Umbilical cord (tissue), 2 donors: ENCODE measurements around the gene PRUNE2. TPM values are rescaled to one million over a fixed set of nuclear protein-coding genes. Genes with fewer than 3 reads are reported as not detected.
A peak's percentile ranks its signal among the peaks of the same experiment; 100 is the strongest.

ENCODE experiments used
- DNase-seq: peaks from one replicate; pipeline ENCODE4 v3.0.0-alpha.2; 2015; ENCODE audit warnings: low spot score
- total RNA-seq: library from RNA; depleted of rRNA; stranded (reverse); fragments of >200 nt; gene quantifications from one replicate; pipeline ENCODE4 v1.2.3, GENCODE V29; 2014; ENCODE audit warnings: low replicate concordance; ENCODE audit not compliant: insufficient read depth

PRUNE2 gene
- total RNA-seq, 1 donor from 2014 or later = 12.3 TPM

- DNase-seq = no peak
These were observed 243.2 kb downstream of the PRUNE2 start for GRCh38 chr9:76662476-76663281.

GRCh38 chr9:76658510-76659231 is 247.2 kb downstream of the PRUNE2 start:
- DNase-seq = peak; percentile 71

DNA sequence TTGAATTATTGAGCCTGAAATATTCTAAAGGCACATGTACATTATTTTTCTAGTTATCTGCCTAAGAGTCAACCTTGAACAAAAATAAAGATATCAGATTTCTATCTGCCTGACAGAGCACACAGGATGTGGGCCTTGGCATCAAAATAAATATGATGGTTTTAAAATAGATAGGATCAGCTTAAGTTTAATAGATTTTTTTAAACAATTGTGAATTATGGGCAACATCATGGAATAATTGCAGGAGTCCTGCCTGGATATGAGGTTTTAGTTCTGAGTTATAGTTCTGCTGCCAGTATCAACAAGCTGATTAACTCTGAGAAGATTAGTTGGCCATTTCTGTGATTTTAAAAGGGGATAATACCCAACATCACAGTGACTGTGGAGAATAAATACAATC is 248.6 kb downstream of the PRUNE2 start:
- no peak for DNase-seq

DNA sequence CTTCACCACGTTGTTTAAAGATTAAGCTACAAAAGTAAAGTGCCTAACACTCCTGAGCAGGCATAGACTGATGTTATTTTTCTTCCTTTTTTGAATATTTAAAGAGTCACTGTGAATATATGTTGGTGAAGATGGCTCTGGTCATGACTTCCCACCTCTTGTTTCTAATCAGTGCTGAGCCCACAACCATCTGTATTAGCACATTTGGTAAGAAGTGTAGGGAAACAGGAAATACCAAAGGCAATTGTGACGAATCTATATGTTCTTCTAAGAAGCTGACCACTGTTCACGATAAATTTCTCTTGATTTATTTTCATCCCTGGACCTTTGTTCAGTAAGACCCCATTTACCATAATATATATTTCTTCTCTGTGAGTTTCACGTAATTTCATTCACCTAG is 249.9 kb downstream of the PRUNE2 start:
- DNase-seq = no peak

GRCh38 chr9:76655121-76655541 is 250.8 kb downstream of the PRUNE2 start:
- DNase-seq = no peak

DNA sequence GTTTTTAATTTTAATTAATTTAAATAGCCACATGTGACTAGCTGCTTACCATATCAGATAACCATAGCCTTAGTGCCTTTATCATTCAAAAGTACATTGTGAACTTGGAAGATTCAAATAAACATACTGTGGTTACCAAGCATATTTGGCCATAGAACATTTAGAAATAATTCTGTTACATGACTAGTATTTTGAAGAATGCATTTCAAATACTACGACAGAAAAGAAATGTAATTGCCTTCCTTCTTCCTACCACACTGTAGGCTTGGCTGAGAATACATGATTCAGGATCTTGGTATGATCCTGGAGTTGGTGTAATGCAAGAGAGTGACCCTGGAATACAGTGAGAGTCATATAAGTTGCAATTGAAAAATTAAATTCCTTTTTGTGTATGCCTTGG is 251.3 kb downstream of the PRUNE2 start:
- peak; percentile 49 for DNase-seq

DNA sequence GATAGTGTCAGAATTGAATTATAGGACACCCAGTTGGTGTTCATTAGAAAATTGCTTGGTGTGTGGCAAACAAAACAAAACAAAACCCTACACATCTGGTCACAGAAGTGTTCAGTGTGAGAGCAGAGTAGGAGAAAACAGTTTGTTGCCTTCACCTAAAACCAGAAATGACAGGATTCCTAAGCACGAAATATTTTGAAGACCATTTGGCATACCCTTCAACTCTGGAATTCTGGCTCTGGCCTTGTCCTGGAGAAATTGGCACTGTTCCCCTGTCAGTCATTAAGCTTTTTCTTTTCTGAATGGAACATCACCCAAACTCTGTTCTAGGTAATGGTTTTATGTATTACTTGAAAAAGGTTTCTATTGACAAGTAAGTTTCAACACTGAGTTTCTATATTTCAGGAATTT is 251.9 kb downstream of the PRUNE2 start:
- DNase-seq = no peak

GRCh38 chr9:76652894-76653293 is 253.0 kb downstream of the PRUNE2 start:
- no peak for DNase-seq

DNA sequence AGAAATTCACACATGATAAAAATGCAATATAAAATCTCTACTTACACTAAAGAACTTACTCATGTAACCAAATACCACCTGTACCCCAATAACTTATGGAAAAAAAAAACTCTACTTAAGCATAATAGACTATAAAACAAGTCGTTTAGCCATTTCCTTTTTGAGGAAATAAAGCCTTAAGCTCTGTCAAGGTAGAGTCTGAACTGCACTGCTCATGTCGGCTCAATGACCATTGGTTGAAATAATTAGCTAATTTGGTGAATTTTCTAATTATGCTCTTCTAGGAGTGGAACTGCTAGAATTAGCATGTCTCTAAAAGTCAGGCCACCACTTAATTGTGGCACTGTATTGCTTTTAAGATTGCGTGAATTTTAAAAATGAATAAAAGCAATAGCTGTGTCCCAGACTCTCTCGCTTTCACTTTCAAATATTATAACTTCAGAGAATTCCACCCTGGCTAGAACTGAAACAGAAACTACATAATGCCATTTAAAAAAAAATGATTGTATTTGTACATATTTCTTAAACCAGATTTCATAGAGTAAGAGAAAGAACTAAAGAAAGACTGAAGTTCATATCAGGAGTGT is 254.7 kb downstream of the PRUNE2 start:
- no peak for DNase-seq

DNA sequence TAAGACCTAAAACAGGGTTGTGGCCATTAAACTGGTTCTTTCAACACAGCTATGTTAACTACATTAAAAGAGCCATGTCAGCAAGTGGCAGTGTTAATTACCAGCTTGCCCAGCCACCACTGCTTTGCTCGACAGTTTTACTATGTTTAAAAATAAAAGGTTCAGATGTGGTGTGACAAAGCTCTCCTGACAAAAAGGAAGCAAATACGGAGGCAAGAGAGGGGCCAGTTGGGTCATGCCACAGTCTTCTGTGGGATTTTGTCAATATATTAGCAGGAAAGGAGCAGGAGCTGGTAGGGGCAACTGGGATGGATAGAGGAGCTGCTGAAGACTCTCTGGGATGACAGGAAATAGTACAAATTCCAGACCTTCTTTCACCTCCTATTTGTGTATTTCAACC is 255.2 kb downstream of the PRUNE2 start:
- no peak for DNase-seq

DNA sequence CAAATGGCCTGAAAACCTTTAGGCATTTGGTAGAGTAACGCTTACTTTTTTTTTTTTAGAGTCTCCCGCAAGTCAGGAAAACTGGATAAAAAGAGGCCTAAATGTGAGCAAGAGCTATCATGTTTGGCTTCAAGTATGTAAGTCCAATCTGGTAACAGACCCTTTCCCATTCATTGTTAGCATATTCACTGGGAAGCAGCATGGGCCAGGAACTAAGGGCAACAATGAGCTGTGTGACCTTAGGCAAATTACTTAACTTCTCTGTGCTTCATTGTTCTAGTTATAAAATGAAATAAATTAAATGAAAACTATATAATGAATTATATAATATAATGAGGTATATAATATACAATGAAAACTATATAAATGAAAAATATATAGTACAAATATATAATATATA is 256.0 kb downstream of the PRUNE2 start:
- no peak for DNase-seq

DNA sequence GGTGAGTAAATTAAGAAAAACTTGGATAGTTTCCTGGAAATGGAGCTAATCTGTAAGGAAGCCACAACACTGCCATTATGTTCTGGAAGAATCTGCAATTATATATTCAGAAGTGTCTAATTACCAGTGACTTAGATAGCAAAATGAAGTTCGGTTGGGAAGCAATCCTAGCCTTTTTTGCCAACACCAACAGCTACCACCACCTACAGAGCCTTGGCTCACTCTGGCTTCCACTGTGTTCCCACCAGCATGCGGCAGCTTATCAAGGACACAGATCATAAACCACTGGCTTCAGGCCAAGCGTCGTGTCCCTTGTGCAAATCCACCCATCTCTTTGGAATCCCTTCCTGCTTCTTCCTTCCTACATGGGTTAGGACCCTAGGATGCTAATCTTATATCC is 259.7 kb downstream of the PRUNE2 start:
- no peak for DNase-seq

DNA sequence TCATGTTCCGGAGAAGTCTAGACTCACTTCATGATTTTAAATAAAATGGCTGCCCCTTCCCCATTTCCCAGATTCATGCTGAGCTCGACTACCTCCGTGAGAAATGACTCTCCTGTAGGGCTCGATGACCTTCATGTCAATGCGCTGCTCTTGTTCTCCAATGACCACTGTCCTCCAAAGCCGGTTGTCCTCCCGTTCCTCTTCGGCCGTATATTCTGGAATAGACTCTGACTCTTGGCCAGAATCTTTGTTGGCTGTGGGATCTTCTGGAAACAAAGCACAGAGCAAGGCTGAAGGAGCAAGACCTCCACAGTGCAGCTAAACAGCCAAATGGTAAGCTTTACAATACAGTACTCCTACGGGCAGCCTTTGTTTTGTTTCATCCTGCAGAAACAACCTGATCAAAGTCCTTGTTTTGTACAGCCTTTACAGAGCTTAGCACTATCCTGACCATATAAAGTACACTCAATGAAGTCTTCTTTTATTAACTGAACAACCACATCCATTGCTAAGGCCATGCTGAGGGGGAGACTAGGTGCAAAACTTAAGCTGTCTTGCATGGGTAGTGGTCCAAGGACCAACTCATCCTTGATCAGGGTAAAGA is 261.2 kb downstream of the PRUNE2 start:
- DNase-seq = no peak

DNA sequence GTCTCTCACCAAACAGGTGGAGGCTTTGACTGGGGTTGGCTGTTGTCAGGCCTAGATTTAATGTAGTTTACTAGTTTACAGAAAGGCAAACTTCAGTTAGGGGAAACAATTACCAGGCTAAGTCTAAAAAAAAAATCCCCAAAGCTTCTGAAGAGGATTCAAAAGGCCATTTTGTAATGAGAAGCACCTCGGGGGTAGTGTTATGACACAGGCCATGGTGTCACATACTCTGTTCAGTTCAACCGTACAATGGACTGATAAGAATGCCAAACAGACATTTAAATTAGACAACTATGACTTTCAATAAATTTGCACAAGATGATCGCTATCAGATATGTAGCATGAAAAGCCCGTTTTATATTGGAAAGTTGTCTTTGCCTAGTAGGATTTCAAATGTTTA is 261.7 kb downstream of the PRUNE2 start:
- DNase-seq = no peak

- DNase-seq = no peak
These were observed 262.4 kb downstream of the PRUNE2 start for GRCh38 chr9:76643399-76644117.

DNA sequence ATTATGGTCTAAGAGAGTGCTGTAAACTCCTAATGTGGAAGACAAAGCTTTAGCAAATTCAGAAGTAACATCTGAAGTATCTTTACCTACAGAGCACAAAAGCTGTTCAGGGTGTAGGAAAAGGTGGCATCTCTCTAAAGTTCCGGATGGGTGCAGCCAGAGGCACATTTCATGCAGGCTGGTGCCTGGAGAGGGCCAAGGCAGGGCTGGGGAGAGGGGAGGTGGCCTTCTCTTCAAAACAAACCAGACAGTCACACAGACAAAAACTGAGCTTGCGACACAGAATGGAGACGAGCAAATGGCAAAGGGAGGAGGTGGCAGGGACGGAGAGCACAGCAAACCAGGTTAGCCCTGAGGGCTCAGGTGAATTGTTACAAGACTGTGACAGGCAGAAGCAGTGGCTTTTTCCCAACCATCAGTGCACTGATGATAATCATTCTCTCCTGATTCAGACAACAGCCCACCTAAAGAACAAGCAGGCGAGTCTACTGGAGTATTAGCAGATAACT is 263.2 kb downstream of the PRUNE2 start:
- DNase-seq = no peak

DNA sequence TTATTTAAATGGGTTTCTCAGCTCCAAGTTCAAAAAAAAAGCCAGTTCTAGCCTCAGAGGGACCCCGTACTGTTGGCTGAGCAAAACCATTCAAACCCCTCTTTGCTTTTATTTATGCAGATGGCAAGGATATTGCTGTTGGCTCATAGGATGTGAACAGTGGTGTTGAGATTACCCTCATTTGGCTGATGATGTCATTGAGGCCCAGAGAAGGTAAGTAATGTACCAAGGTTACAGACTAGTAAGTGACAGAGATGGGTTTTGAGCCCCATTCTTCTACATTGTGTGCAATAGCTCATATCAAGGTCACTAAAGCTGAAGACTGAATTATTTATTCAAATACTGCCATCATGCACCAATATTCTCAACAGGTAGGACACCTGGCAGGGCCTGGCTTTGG is 263.8 kb downstream of the PRUNE2 start:
- no peak for DNase-seq

DNA sequence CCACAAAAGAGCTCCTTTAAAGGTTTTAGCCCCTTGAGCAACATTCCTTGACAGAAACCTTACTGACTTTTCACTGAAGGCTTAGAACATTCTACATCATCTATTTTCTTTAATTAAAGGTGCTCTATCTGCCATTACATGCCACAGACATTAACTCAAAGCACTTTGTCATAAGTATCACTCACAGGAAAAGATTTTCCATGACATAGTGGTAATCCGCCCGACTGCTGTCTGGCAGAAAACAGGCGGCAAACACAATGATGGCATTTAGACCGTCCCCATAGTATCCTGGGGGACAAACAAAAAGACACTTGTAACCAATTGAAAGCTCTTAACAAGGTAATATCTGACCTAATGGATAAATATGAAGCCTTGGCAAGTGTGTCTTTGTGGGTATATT is 267.9 kb downstream of the PRUNE2 start:
- no peak for DNase-seq

- DNase-seq = no peak
These were observed 268.5 kb downstream of the PRUNE2 start for GRCh38 chr9:76637416-76637815.

DNA sequence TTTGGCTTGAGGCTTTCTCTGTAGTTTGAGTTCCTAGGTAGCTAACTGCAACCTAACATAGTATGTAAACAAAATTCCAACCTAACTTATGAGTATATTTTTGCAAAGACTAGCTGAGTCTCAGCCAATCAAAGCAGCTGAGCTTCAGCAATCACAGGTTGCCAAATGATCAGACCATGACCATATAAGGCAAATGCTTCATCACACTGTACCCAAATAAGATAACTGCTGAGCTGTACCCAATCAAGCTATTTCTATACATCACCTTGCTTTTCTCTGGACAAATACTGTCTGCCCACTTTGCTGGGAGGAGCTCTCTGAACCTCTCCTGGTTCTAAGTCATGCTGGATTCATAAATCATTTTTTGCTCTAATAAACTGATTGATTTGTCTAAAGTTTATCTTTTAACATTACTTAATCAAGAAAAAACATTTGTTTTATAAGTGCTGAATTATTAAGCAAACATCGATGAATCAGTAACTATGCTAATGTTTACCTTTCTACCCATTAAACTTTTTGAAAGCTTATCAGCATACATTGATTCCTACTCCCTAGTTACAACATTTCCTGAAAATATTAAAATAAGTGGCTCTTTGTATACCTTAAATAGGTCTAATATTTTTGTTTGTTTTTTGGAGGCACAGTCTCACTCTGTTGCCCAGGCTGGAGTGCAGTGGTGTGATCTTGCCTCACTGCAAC is 271.4 kb downstream of the PRUNE2 start:
- no peak for DNase-seq

- no peak for DNase-seq
These were observed 275.0 kb downstream of the PRUNE2 start for GRCh38 chr9:76630916-76631315.
